Right renal cortex interstitium (tissue), 3 donors: ENCODE results near the gene TERF2IP. TPM values are rescaled to one million over a fixed set of nuclear protein-coding genes. Genes with fewer than 3 reads are reported as not detected.

Experiments used
- DNase-seq, 3 donors: peaks; one replicate each; pipeline ENCODE4 v3.0.0-alpha.2; 2013; ENCODE audit warnings: low read depth in 3 of 3, low spot score in 2 of 3
- polyA plus RNA-seq, 3 donors: library from polyadenylated mRNA; unstranded; fragments of 120-200 nt; gene quantifications; one replicate each; pipeline ENCODE4 v1.2.1, GENCODE V29; 2013; ENCODE audit not compliant: insufficient read length in 3 of 3

The TERF2IP gene
- polyA plus RNA-seq, result 10 to 100 TPM; 89.5 to 93.4 (median 92.5) TPM

GRCh38 chr16:75647492-75648264 lies at the start of gene TERF2IP, which contains the start of gene KARS1:
Gene TERF2IP (plus strand): TSS chr16:75647773. CDS start chr16:75647883, 110 bp downstream.
Gene KARS1 (minus strand): TSS chr16:75647665. CDS start chr16:75647639, 26 bp downstream.
- peak; percentile 82 to 85 (median 84) for DNase-seq

- DNase-seq, result no peak
Observed at GRCh38 chr16:75599452-75600277, 47.9 kb upstream of the TERF2IP start.

- no peak for DNase-seq
Observed at GRCh38 chr16:75603241-75603640, 44.3 kb upstream of the TERF2IP start.

- no peak for DNase-seq
Observed at GRCh38 chr16:75606507-75606906, 41.1 kb upstream of the TERF2IP start.

GRCh38 chr16:75614066-75614897 lies 33.3 kb upstream of the TERF2IP start:
- no peak for DNase-seq

- DNase-seq, result no peak
Observed at GRCh38 chr16:75615619-75616018, 32.0 kb upstream of the TERF2IP start.

- DNase-seq, result no peak
Observed at GRCh38 chr16:75616521-75617010, 31.0 kb upstream of the TERF2IP start.

GRCh38 chr16:75617121-75617520 lies 30.5 kb upstream of the TERF2IP start:
- no peak for DNase-seq

GRCh38 chr16:75618780-75619179 lies 28.8 kb upstream of the TERF2IP start:
- no peak for DNase-seq

GRCh38 chr16:75620326-75621169 lies 27.0 kb upstream of the TERF2IP start:
- DNase-seq, result no peak

GRCh38 chr16:75621170-75621477 lies 26.4 kb upstream of the TERF2IP start:
- DNase-seq, result no peak

GRCh38 chr16:75622761-75623605 lies 24.6 kb upstream of the TERF2IP start, which contains the start of gene ADAT1:
Gene ADAT1 (minus strand): TSS chr16:75623281. CDS start chr16:75620799, 2,482 bp downstream.
- peak; percentile 95 to 99 (median 96) for DNase-seq

GRCh38 chr16:75624921-75625334 lies 22.6 kb upstream of the TERF2IP start:
- no peak for DNase-seq

- no peak for DNase-seq
Observed at GRCh38 chr16:75626806-75627205, 20.8 kb upstream of the TERF2IP start.

- no peak for DNase-seq
Observed at GRCh38 chr16:75627851-75628250, 19.7 kb upstream of the TERF2IP start.

- DNase-seq, result no peak
Observed at GRCh38 chr16:75628351-75628750, 19.2 kb upstream of the TERF2IP start.

GRCh38 chr16:75629132-75629531 lies 18.4 kb upstream of the TERF2IP start:
- DNase-seq, result no peak

GRCh38 chr16:75630052-75630451 lies 17.5 kb upstream of the TERF2IP start:
- no peak for DNase-seq

- DNase-seq, result no peak
Observed at GRCh38 chr16:75632857-75633256, 14.7 kb upstream of the TERF2IP start.
